ENCODE data around the gene RASA1. TPM values are rescaled to one million over a fixed set of nuclear protein-coding genes. Genes with fewer than 3 reads are reported as not detected.
A peak's percentile ranks its signal among the peaks of the same experiment; 100 is the strongest.

Gene RASA1
- total and polyA plus RNA-seq, 4 donors: 8.3 to 54.0 (median 20.6) TPM

GRCh38 chr5:87410931-87411330 lies 143.2 kb downstream of the RASA1 start:
- H3K4me3 ChIP-seq: no peak overlapping the region
- ATAC-seq (ENCODE audit: insufficient read depth, low FRiP score): no peak
- DNase-seq: no peak

GRCh38 chr5:87411586-87411972 lies 143.9 kb downstream of the RASA1 start:
- Histone ChIP-seq H3K4me3 (peak overlapping the region; percentile 86), H3K36me3 (ENCODE audit: control insufficient read depth in 4 of 4, insufficient read depth in 4 of 4, low read length in 4 of 4) (peaks cover 8 to 33% (median 22%) of the 10 kb centered on the region in 4 donors), H3K9me3 (ENCODE audit: control insufficient read depth in 4 of 4, insufficient read depth in 3 of 4, low read length in 3 of 4) (no peaks in the 10 kb centered on the region), H3K27ac (ENCODE audit: low read depth in 1 of 2, low read length in 1 of 2) (peak overlapping the region; percentile 97 to 99), H3K27me3 (ENCODE audit: control insufficient read depth in 3 of 3, insufficient read depth in 3 of 3, low read length in 2 of 3) (no peaks in the 10 kb centered on the region), H3K4me1 (ENCODE audit: control insufficient read depth in 5 of 5, insufficient read depth in 5 of 5, low read length in 5 of 5) (peaks cover 0 to 12% (median 4%) of the 10 kb centered on the region in 5 donors), H3K9ac (ENCODE audit: insufficient read depth in 1 of 2, low read length in 2 of 2) (peak overlapping the region; percentile 99)
- ATAC-seq (ENCODE audit: insufficient read depth, low FRiP score) (no peak), DNase-seq (peak in 1 of 3 donors; percentile 15)
- TF ChIP-seq CTCF (IDR thresholded peaks at IDR 0.05; ENCODE audit: control extremely low read depth, extremely low read depth): no peak
- 1 to 5% methylated on average over 5 of the region's 5 CpGs for WGBS, 2 donors

More at GRCh38 chr5:87410931-87411330, 143.2 kb downstream of the RASA1 start:
- H3K27ac ChIP-seq (ENCODE audit: low read depth in 1 of 2, low read length in 1 of 2): no peak overlapping the region
- H3K27me3 ChIP-seq (ENCODE audit: control insufficient read depth in 3 of 3, insufficient read depth in 3 of 3, low read length in 2 of 3): no peaks in the 10 kb centered on the region
- peaks cover 11 to 37% (median 26%) of the 10 kb centered on the region in 4 donors for H3K36me3 ChIP-seq (ENCODE audit: control insufficient read depth in 4 of 4, insufficient read depth in 4 of 4, low read length in 4 of 4)
- no peak overlapping the region for H3K9ac ChIP-seq (ENCODE audit: insufficient read depth in 1 of 2, low read length in 2 of 2)
- H3K4me1 ChIP-seq (ENCODE audit: control insufficient read depth in 5 of 5, insufficient read depth in 5 of 5, low read length in 5 of 5): peaks cover 0 to 12% (median 4%) of the 10 kb centered on the region in 5 donors
- WGBS, 2 donors: 26 to 47% methylated on average over 1 of the region's 1 CpG
- no peaks in the 10 kb centered on the region for H3K9me3 ChIP-seq (ENCODE audit: control insufficient read depth in 4 of 4, insufficient read depth in 3 of 4, low read length in 3 of 4)
- no peak for TF ChIP-seq CTCF (IDR thresholded peaks at IDR 0.05; ENCODE audit: control extremely low read depth, extremely low read depth)

- DNase-seq (peak; percentile 33 to 65 (median 58)), ATAC-seq (ENCODE audit: insufficient read depth, low FRiP score) (peak; percentile 20)
- no peaks in the 10 kb centered on the region for H3K27me3 ChIP-seq (ENCODE audit: control insufficient read depth in 3 of 3, insufficient read depth in 3 of 3, low read length in 2 of 3)
- peaks cover 0 to 12% (median 4%) of the 10 kb centered on the region in 5 donors for H3K4me1 ChIP-seq (ENCODE audit: control insufficient read depth in 5 of 5, insufficient read depth in 5 of 5, low read length in 5 of 5)
- TF ChIP-seq CTCF (IDR thresholded peaks at IDR 0.05; ENCODE audit: control extremely low read depth, extremely low read depth): no peak
- 0% methylated on average over 29 of the region's 29 CpGs for WGBS, 2 donors
- H3K9ac ChIP-seq (ENCODE audit: insufficient read depth in 1 of 2, low read length in 2 of 2): peak overlapping the region; percentile 99
- peak overlapping the region; percentile 97 to 99 for H3K27ac ChIP-seq (ENCODE audit: low read depth in 1 of 2, low read length in 1 of 2)
- peaks cover 5 to 28% (median 19%) of the 10 kb centered on the region in 4 donors for H3K36me3 ChIP-seq (ENCODE audit: control insufficient read depth in 4 of 4, insufficient read depth in 4 of 4, low read length in 4 of 4)
- H3K4me3 ChIP-seq: peak overlapping the region; percentile 86
- H3K9me3 ChIP-seq (ENCODE audit: control insufficient read depth in 4 of 4, insufficient read depth in 3 of 4, low read length in 3 of 4): no peaks in the 10 kb centered on the region
Observed at GRCh38 chr5:87411973-87412629, 144.4 kb downstream of the RASA1 start.

Data from lung (tissue), 12 donors.